GM12891 (cell line): ENCODE measurements around the gene MIPEP.

Source experiments
- POLR2A ChIP-seq: IDR thresholded peaks from 2 replicates; pipeline ENCODE4 v1.6.1; 2011; ENCODE audit warnings: low read depth, low read length, control low read depth
- POLR2AphosphoS5 ChIP-seq: IDR thresholded peaks from 2 replicates; pipeline ENCODE4 v1.6.1; 2011; ENCODE audit warnings: low read depth, low read length, control low read depth
- POU2F2 ChIP-seq: IDR thresholded peaks from 2 replicates; pipeline ENCODE4 v1.6.1; 2011; ENCODE audit warnings: low read depth, mild to moderate bottlenecking, control low read depth, low read length, moderate library complexity
- TAF1 ChIP-seq: IDR thresholded peaks from 2 replicates; pipeline ENCODE4 v1.6.1; 2011; ENCODE audit warnings: low read depth, low read length, control low read depth

DNA sequence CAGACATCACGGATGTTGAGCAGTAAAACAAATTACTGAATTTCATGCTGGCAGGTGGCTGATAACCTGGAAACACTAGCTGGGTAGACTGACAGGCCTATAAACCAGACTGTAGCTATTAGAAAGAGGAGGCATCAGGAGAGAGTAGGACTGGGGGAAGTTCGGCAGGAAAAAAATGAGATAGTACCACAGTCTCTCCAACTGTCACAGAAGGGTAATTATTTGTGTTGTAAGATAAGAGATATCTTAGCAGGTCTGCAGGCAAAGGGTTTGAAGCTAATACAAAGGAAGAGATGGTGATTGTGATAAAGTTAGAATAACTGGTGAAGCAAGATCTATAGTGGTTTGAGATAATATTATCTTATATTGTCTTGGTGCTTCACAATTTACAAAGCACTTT, 41.7 kb downstream of the MIPEP start:
- TF ChIP-seq POLR2AphosphoS5 (no peak), POLR2A (no peak), TAF1 (no peak), POU2F2 (no peak)
